Sciatic nerve (tissue), 2 donors: ENCODE measurements around the gene ZNF557. TPM values are rescaled to one million over a fixed set of nuclear protein-coding genes. Genes with fewer than 3 reads are reported as not detected.
A peak's percentile ranks its signal among the peaks of the same experiment; 100 is the strongest.
"Not testable (repeated sequence)": the region's sequence is repeated elsewhere in the genome, so short reads cannot be mapped to it uniquely, and the experiment has no call there.

Source experiments
- ATAC-seq: fragments of 200-7000 bp; cut with Tn5 transposase; one replicate; pipeline ENCODE4 v1.9.1; 2020; ENCODE audit warnings: mild to moderate bottlenecking, moderate library complexity
- DNase-seq: peaks from one replicate; pipeline ENCODE4 v3.0.0-alpha.2; 2020; ENCODE audit warnings: low spot score
- intact Hi-C: fragments of 100-400 bp; cut with DNase I; formaldehyde crosslinking; loops from one replicate; pipeline ENCODE4 v1.14.2; 2022
- total RNA-seq: library from RNA; stranded (reverse); fragmentation: NEBNext Ultra II Directional; extraction: Animal tissue kit (Norgen Biotek cat#: 25700); gene quantifications from one replicate; pipeline ENCODE4 v1.2.1, GENCODE V29; 2021
- donor health status: DM: no; HTN: no; CAD: no.
- donor health status: DM: no; HTN: no; CAD: no.

ZNF557 gene
- total RNA-seq = 10.0 TPM

DNA sequence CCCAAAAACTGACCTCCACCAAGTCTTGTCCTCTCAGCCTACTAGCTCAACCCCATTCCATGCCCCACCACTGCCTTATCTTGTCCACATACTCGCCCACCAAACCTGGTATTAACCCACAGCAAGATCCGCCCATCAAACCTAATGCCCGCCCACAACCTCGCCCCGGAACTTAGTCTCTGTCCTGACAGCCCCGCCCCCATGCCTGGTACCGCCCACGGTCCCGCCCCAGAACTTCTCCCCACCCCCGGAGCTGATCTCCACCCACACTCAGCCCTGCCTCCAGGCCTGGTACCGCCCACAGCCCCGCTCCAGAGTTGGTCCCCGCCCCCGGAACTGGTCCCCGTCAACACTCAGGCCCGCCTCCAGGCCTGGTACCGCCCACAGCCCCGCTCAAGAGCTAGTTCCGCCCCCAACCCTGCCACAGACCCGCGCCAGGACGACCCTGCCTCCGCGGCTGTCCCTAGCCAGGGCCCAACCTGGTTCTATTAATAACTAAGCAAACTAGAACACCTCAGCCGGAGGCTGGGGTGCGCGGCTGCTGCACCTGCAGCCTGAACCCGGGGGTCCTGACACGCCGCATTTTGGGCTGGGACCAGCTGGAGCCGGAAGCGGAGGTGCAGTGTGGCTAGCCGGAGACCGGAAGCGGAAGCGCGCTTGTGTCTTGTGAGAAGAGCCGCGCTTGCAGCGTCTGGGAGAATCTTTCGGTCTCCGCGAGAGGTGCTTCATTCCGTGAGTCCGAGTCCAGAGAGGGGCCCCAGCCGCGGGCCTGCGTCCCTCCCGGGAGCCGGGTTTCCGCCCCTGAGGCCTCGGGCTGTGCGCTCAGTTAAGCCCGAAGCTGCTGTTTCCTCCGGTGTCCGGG lies at the start of gene ZNF557:
TSS of gene ZNF557 (plus strand) at position 662 of the 862 bp plus-strand sequence. CDS start 5,372 bp downstream, outside the sequence.
- intact Hi-C loops = no loop called here
- ATAC-seq = peak; percentile 100
- DNase-seq = peak; percentile 99

DNA sequence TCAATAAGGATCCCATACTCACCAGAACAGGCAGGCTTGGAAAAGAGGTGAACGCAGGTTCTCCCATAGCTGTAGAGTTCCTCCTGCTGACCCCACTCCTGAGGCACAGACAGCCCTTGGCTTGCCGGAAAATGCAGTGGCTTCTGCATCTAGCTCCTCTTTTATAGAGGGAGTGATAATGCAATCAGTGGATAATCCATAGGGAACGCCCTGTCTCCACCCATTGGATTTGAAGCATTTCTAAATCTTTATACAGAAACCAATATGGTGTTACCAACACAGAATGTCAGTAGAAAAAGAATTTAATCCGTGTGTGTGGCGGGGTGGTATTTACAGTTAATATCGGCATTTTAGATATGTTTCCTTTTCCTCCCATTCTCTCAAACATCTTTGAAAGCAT lies 48.2 kb upstream of the ZNF557 start, which contains the start of gene MBD3L2B:
TSS of gene MBD3L2B (minus strand) at position 101 of the 400 bp plus-strand sequence. CDS start at position 67, 34 bp downstream.
- intact Hi-C loops, ATAC-seq: not testable (repeated sequence)

DNA sequence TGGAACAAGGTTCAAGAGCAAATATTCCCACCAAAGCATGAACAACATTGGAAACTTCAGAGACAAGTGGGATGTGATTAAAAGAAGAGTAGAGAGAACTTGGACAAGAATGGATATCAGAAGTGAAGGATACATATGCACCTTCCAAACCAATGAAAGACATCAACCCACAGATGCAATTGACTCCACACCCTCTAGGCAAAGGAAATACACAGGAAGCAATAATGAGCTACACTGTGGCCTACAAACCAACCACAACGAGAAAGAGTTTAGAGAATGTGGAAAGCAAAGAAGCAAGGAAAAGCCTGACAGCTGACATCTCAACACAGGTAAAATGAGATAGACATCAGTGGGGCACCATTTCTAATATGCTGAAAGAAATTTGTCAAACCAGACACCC lies 40.7 kb upstream of the ZNF557 start:
- intact Hi-C loops, ATAC-seq, DNase-seq: not testable (repeated sequence)

More for the DNA sequence above, 48.2 kb upstream of the ZNF557 start, which contains the start of gene MBD3L2B:
- not testable (repeated sequence) for DNase-seq

DNA sequence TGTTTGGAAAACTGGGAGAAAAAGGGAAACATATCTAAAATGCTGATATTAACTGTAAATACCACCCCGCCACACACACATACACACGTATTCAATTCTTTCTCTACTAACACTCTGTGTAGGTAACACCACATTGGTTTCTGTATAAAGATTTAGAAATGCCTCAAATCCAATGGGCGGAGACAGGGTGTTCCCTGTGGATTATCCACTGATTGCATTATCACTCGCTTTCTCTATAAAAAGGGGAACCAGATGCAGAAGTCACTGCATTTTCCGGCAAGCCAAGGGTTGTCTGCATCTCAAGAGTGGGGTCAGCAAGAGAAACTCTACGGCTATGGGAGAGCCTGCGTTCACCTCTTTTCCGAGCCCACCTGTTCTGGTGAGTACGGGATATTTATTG lies 39.2 kb upstream of the ZNF557 start, which contains the start of gene MBD3L5:
TSS of gene MBD3L5 (plus strand) at position 301 of the 400 bp plus-strand sequence. CDS start at position 335, 34 bp downstream.
- not testable (repeated sequence) for ATAC-seq

DNA sequence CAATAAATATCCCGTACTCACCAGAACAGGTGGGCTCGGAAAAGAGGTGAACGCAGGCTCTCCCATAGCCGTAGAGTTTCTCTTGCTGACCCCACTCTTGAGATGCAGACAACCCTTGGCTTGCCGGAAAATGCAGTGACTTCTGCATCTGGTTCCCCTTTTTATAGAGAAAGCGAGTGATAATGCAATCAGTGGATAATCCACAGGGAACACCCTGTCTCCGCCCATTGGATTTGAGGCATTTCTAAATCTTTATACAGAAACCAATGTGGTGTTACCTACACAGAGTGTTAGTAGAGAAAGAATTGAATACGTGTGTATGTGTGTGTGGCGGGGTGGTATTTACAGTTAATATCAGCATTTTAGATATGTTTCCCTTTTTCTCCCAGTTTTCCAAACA lies 29.4 kb upstream of the ZNF557 start, which contains the start of gene MBD3L4:
TSS of gene MBD3L4 (minus strand) at position 101 of the 400 bp plus-strand sequence. CDS start at position 66, 35 bp downstream.
- intact Hi-C loops, DNase-seq, ATAC-seq: not testable (repeated sequence)

More for the DNA sequence above, 39.2 kb upstream of the ZNF557 start, which contains the start of gene MBD3L5:
- DNase-seq, intact Hi-C loops: not testable (repeated sequence)

DNA sequence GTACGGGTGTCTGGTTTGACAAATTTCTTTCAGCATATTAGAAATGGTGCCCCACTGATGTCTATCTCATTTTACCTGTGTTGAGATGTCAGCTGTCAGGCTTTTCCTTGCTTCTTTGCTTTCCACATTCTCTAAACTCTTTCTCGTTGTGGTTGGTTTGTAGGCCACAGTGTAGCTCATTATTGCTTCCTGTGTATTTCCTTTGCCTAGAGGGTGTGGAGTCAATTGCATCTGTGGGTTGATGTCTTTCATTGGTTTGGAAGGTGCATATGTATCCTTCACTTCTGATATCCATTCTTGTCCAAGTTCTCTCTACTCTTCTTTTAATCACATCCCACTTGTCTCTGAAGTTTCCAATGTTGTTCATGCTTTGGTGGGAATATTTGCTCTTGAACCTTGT lies 27.9 kb upstream of the ZNF557 start:
- intact Hi-C loops, DNase-seq, ATAC-seq: not testable (repeated sequence)

DNA sequence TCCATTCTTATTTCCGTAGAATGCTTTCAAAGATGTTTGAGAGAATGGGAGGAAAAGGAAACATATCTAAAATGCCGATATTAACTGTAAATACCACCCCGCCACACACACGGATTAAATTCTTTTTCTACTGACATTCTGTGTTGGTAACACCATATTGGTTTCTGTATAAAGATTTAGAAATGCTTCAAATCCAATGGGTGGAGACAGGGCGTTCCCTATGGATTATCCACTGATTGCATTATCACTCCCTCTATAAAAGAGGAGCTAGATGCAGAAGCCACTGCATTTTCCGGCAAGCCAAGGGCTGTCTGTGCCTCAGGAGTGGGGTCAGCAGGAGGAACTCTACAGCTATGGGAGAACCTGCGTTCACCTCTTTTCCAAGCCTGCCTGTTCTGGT lies 20.5 kb upstream of the ZNF557 start, which contains the start of gene MBD3L2:
TSS of gene MBD3L2 (plus strand) at position 301 of the 400 bp plus-strand sequence. CDS start at position 354, 53 bp downstream.
- intact Hi-C loops, ATAC-seq, DNase-seq: not testable (repeated sequence)

DNA sequence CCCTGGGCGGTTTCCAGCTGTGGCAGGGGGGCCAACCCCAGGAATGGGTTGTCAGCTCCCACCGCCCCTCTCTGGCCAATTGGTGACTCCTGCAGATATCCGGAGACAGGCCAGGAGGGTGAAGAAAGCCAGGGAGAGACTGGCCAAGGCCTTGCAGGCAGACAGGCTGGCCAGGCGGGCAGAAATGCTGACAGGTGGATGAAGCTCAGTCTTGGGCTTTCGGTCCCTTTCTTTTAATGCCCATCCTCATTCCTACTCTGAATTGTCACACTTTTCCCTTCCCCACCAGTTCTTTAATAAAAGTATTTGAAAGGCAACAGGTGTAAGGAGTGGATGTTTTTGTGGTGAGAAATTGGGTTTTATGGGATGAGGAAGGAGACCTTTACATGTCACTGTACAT lies 18.1 kb upstream of the ZNF557 start:
- intact Hi-C loops, DNase-seq, ATAC-seq: not testable (repeated sequence)

DNA sequence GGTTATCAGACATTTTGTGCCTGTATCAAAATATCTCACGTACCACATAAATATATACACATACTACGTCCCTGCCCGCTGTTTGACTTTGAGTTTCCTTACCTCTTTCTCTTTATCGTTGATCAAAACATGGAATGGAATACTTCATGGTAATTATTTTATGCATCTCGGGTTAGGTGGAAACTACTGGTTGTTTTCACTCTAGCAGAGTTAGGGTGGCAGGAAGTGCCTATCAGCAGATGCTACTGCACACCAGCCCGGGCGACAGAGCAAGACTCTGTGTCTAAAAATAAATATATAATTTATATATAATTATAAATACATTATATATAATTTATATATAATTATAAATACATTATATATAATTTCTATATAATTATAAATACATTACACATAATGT lies 16.6 kb upstream of the ZNF557 start:
- DNase-seq, intact Hi-C loops, ATAC-seq: not testable (repeated sequence)

DNA sequence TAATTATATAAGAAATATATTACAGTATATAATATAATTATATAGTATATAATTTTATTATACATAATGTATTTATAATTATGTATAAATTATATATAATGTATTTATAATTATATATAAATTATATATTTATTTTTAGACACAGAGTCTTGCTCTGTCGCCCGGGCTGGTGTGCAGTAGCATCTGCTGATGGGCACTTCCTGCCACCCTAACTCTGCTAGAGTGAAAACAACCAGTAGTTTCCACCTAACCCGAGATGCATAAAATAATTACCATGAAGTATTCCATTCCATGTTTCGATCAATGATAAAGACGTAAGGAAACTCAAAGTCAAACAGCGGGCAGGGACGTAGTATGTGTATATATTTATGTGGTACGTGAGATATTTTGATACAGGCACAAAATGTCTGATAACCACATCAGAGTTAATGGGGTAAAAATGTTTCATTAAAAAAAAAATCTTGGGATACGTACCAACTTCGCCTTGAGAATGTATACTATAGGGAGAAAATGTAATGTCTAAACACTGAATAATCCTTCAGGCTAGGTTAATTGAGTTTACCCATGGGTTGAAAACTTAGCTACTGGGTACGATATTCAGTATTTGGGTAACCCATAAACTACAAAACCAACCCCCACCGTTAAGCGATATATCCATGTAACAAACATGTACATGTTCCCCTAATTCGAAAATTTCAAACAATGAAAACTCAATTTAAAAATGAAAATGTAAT lies 14.7 kb upstream of the ZNF557 start:
- ATAC-seq, intact Hi-C loops, DNase-seq: not testable (repeated sequence)

DNA sequence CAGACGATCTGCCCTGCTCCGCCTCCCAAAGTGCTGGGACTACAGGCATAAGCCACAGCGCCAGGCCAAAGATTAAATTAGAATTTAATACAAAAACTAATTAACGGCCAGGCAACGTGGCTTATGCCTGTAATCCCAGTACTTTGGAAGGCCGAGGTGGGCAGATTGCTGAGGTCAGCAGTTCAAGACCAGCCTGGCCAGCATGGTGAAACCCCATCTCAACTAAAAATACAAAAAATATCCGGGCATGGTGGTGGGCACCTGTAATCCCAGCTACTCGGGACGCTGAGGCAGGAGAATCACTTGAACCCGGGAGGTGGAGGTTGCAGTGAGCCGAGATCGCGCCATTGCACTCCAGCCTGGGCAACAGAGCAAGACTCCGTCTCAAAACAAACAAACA lies 13.8 kb upstream of the ZNF557 start:
- DNase-seq, ATAC-seq, intact Hi-C loops: not testable (repeated sequence)

DNA sequence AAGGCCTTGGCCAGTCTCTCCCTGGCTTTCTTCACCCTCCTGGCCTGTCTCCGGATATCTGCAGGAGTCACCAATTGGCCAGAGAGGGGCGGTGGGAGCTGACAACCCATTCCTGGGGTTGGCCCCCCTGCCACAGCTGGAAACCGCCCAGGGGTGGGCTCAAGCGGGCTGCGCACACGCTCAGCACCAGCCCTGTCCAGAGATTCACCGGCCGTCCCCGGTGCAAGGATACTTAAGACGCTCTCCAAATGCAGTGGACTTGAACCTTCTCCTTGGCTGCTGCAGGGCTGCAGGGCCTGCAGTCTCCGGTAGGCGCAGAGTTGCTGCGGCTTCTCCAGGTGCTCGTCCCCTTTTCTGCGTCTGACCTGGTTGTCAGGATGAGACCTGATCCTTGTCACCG lies 13.1 kb upstream of the ZNF557 start:
- intact Hi-C loops, ATAC-seq, DNase-seq: not testable (repeated sequence)

DNA sequence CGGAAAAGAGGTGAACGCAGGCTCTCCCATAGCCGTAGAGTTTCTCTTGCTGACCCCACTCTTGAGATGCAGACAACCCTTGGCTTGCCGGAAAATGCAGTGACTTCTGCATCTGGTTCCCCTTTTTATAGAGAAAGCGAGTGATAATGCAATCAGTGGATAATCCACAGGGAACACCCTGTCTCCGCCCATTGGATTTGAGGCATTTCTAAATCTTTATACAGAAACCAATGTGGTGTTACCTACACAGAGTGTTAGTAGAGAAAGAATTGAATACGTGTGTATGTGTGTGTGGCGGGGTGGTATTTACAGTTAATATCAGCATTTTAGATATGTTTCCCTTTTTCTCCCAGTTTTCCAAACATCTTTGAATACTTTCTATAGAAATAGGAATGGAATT lies 10.9 kb upstream of the ZNF557 start, which contains the start of gene MBD3L3:
TSS of gene MBD3L3 (minus strand) at position 101 of the 400 bp plus-strand sequence. CDS start at position 30, 71 bp downstream.
- intact Hi-C loops, ATAC-seq, DNase-seq: not testable (repeated sequence)

DNA sequence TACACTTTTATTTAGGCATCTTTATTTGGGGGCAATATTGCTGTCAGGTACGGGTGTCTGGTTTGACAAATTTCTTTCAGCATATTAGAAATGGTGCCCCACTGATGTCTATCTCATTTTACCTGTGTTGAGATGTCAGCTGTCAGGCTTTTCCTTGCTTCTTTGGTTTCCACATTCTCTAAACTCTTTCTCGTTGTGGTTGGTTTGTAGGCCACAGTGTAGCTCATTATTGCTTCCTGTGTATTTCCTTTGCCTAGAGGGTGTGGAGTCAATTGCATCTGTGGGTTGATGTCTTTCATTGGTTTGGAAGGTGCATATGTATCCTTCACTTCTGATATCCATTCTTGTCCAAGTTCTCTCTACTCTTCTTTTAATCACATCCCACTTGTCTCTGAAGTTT lies 9.5 kb upstream of the ZNF557 start:
- DNase-seq, ATAC-seq, intact Hi-C loops: not testable (repeated sequence)

DNA sequence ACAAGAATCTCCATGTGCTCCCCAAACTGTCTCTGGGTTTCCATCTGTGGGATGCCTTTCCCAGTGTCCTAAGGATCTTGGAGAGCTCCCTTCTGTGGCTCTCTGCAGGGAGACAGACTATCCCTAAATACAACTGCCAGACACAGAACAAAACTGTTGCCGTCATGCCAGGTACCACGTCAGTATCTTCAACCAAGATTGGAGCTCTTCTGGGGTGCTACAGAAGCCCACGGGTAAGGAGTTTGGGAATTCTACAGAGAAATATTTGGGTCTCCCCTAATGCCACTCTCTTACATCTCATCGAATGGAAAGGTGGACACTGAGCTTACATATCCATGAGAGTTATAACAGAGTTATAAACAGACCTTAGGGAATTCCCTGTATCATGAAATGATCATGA lies 6.2 kb upstream of the ZNF557 start:
- intact Hi-C loops = no loop called here
- ATAC-seq (no peak), DNase-seq (no peak)

DNA sequence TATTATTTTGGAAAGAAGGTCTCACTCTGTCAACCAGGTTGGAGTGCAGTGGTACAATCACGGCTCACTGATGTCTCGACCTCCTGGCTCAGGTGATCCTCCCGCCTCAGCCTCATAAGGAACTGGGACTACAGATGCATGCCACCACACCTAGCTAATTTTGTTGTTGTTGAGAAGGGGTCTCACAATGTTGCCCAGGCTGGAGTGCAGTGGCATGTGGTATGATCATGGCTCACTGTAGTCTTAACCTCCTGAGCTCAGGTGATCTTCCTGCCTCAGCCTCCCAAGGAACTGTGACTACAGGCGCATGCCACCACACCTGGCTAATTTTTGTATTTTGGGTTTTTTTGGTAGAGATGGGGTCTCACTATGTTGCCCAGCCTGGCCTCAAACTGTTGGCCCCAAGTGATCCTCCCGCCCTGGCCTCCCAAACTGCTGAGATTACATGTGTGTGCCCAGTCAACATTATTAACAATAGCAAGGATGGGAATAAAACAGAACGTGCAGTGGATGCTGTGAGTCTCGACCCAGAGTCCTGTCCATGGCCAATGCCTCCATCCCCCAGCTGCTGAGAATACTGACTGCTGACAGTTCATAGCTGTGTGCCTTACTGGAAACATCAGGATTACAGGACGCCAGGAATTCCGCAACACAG lies 5.6 kb upstream of the ZNF557 start:
- ATAC-seq (no peak), DNase-seq (no peak)
- intact Hi-C loops = no loop called here

DNA sequence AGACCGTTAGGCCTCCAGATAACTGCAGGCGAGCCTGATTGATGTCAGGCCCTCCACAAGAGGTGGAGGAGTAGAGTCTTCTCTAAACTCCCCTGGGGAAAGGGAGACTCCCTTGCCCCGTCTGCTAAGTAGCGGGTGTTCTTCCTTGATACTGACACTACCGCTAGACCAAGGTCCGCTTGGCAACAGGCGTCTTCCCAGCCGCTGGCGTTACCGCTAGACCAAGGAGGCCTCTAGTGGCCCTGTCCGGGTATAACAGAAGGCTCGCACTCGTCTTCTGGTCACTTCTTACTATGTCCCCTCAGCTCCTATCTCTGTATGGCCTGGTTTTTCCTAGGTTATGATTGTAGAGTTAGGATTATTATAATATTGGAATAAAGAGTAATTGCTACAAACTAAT lies 2.4 kb upstream of the ZNF557 start:
- DNase-seq, intact Hi-C loops, ATAC-seq: not testable (repeated sequence)

DNA sequence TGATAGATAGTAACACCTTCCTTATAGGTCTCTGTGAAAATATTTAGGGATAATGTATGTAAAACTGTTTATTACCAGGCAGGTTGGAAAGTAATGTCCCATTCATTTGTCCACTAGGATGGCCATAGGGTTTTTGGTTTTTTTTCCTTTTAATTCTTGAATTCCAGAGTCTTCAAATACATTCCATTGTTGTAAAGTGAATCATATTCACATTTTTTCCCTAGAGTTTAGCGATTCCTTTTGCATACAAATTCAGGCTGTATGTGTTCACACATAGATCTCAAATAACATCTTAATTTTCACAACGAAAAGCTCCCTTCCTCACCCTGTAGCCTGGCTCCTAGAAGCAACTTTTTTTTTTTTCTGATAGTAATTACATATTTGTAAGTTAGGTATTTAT lies 1.8 kb upstream of the ZNF557 start:
- DNase-seq (no peak), ATAC-seq (no peak)
- intact Hi-C loops = no loop called here
